Endothelial cell of umbilical vein (primary cell): ENCODE measurements around the gene SP6.

ENCODE experiments used
- CTCF ChIP-seq, 2 donors: IDR thresholded peaks; 1 replicate in 1 of 2; 2 replicates in 1 of 2; pipeline ENCODE4 v1.5.1; 2011; ENCODE audit warnings: low read length in 2 of 2, mild to moderate bottlenecking in 2 of 2, moderate library complexity in 2 of 2, control low read depth in 1 of 2, inconsistent platforms in 1 of 2, low read depth in 1 of 2; ENCODE audit not compliant: insufficient read depth in 1 of 2; ENCODE audit errors: extremely low read depth in 1 of 2
- EZH2 ChIP-seq: IDR thresholded peaks from 2 replicates; pipeline ENCODE4 v1.6.1; 2012; ENCODE audit warnings: borderline replicate concordance, low read depth, mild to moderate bottlenecking, moderate library complexity, low read length, inconsistent platforms; ENCODE audit not compliant: severe bottlenecking
- POLR2A ChIP-seq: IDR thresholded peaks from 2 replicates; pipeline ENCODE4 v1.6.1; 2012; ENCODE audit warnings: low read depth, mild to moderate bottlenecking, control low read depth, low read length
- POLR2AphosphoS5 ChIP-seq: IDR thresholded peaks from 2 replicates; pipeline ENCODE4 v1.6.1; 2012; ENCODE audit warnings: low read depth, mild to moderate bottlenecking, control low read depth, low read length, moderate library complexity; ENCODE audit not compliant: insufficient read depth

DNA sequence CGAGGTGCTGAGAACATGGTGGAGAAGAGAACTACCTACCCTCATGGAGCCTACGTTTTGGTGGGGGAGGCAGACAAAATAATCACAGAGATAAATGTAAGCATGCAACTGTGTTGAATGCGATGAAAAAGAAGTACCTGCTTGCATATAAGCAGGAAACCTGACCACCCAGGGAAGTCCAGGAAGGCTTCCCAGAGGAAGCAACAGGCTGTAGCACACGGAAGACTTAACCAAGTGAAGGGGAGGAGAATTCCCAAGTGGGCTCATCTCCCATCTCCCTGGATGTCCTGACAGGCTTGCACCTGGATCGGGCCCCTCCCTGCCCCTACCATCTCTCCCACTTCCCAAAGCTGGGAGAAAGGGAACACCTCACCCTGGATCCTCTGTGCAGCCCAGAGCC is 11.9 kb downstream of the SP6 start:
- TF ChIP-seq CTCF (IDR thresholded peaks at IDR 0.05; ENCODE audit: extremely low read depth in 1 of 2, insufficient read depth in 1 of 2, low read depth in 1 of 2, low read length in 2 of 2) (no peak), POLR2AphosphoS5 (no peak), EZH2 (no peak), POLR2A (no peak)
